Activated T-helper 1 cell treated with Interleukin-2 at 50 U/mL for 16 hours (primary cell): Measurements from ENCODE around the gene SLC49A3.
"Not testable (repeated sequence)": the region's sequence is repeated elsewhere in the genome, so short reads cannot be mapped to it uniquely, and the experiment has no call there.

Experiments
- DNase-seq: peaks from one replicate; pipeline ENCODE4 v3.0.0-alpha.2; 2020; ENCODE audit warnings: low read depth

The SLC49A3 gene

DNA sequence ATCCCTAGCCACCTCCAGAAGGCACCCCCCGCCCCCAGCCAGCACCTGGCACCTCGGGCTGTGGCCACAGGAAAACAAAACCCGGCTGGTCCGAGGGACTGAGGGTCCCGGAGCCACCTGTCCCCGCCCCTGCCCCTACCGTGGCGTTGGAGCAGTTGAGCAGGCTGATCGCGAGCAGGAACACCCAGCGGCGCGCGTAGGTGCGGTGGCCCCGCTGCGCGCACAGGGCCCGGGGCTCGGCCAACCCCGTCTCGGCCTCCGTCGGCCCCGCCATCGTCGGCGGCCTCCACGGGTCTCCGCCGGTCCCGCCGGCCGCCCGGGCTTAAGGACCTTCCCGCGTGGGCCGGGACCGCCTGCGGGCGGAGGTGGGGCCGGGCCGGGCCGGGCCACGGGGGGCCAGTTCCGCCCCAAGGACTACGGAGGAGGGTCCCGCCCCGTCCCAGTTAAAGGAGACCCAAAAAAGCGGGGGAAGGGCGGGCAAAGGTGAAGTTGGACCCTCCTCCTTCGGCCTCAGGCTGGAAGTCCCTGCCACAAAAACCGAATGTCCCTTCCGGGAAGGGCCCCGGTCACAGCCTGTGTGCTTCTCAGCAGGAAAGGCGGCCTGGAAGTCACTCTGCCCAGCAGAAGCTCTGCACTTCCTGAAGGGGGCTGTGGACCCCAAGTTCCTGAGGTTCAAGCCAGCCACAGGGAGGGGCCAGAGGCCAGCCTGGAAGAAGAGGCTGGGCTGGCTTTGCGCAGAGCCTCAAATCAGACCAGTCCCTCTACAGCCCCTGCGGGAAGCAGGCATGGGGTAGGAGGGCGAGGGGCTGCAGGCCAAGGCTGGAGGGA, at the start of gene SLC49A3:
SLC49A3 (minus strand) TSS at position 298 of the 828 bp plus-strand sequence; CDS start at position 274, 24 bp downstream.
- no peak for DNase-seq

DNA sequence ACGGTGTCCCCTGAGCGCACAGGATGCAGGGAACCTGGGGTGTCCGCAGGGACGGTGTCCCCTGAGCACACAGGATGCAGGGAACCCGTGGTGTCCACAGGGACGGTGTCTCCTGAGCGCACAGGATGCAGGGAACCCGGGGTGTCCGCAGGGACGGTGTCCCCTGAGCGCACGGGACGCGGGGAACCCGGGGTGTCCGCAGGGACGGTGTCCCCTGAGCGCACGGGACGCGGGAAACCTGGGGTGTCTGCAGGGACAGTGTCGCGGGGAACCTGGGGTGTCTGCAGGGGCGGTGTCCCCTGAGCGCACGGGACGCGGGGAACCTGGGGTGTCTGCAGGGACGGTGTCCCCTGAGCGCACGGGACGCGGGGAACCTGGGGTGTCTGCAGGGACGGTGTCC, 47.6 kb upstream of the SLC49A3 start:
- DNase-seq: not testable (repeated sequence)

DNA sequence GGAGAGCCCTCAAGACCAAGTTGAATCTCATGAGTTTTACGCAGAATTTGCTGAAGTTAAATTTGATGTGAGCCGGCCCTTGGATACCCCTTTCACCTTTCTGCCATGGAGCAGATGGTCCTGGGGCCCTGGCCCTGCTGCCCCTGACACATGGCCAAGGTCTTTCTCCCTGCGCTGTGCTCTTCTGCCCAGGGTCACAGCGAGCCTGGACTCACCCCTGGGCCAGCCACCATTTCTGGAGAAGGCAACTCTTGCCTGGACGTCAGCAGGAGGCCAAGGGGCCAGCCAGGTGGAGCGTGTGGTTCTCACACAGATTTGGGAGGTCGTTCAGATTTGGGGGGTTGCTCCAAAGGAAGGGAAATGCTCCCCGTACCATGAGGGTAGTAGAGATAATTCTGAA, 46.6 kb upstream of the SLC49A3 start:
- DNase-seq: no peak

DNA sequence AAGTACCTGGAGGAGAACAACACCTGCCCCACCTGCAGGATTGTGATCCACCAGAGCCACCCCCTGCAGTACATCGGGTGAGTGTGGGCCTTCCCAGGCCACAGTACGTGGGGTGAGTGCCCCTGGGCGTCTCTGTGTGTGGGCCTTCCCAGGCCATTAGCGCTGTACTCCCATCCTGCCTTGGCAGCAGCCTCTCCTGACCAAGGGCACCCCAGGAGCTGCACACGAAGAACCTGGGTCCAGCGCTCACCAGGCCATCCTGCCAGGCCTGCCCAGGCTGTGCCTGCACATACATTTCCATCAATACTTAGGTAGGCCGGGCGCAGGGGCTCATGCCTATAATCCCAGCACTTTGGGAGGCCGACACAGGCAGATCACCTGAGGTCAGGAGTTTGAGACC, 46.0 kb upstream of the SLC49A3 start:
- DNase-seq: no peak

DNA sequence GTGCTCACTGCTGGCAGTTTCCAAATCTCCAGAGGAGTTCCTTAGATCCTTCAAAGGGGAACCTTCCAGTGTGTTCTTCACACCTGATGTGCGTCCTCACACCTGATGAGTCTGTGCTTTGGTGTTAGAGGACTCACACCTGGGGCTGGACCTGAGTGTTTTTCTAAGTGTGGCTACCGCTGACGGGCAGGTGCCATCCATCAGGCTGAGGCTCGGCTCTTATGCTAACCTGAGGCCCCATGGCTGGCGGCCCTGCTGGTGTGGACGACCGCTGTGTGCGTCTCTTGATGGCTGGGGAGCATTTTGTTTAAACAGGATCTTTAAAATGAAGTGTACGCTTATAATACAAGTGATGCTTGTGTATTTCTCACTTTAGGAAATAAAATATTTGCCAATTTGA, 45.1 kb upstream of the SLC49A3 start:
- no peak for DNase-seq

DNA sequence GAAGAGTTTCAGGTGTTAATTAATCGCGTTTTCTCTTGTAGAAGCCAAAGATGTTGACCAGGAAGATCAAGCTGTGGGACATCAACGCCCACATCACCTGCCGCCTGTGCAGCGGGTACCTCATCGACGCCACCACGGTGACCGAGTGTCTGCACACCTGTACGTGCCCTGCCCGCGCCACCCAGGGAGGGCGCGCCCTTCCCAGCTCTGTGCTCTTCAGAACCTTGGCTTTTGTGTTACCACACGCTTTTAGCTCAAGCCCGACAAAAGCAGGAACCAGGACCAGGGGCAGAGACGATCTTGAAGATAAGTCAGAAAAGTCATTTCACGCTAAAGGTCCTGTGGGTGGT, 44.7 kb upstream of the SLC49A3 start:
- no peak for DNase-seq

DNA sequence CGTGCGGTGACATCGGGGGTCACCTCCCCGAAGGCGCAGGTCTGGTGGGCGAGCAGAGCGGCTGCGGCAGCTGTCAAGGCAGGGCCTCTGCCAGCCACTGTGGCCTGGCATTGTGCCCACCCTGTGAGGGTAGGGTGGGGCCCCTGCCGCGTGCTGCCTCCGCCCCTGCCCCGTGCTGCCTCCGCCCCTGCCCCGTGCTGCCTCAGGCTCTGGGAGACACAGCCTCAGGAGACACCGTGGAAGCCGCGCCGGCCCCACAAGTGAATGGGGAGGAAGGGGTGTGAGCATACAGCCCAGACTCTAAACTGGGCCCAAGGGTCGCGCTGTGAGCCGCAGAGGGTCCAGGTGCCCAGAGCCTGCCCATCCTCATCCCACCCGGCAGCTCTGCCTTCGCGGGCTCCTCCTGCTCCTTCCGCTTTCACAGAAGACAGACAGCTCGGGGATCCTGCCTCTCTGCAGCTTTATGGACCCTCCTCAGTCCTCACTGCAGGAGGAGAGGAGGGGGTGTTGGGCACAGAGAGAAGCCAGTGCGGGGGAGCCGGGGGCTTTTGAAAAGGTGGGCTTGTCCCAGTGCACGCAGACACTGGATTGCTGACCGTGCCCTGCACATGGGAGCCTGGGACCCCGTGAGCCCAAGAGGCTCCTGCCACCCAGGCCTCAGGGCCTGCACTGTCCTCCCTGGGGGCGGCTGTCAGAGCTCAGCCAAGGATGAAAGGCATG, 44.1 kb upstream of the SLC49A3 start:
- DNase-seq: no peak

DNA sequence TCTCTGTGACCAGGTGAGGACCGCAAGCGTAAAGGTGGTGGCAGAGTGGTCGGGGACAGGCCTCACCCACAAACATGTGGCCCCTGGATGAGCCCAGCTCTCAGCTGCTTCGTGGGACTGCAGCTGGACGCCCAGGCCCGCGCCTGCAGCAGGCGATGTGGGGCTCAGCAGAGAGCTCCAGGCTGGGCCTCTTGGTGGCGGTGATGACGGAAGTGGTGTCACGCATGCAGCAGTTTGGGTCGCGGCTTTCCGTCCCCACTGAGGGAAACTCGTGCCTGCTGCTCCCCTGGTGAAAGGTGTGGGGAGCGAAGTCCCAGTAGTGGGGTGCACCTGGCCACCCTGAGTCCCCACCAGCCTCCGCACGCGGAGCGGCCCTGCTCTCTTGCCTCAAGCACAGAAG, 43.5 kb upstream of the SLC49A3 start:
- no peak for DNase-seq

DNA sequence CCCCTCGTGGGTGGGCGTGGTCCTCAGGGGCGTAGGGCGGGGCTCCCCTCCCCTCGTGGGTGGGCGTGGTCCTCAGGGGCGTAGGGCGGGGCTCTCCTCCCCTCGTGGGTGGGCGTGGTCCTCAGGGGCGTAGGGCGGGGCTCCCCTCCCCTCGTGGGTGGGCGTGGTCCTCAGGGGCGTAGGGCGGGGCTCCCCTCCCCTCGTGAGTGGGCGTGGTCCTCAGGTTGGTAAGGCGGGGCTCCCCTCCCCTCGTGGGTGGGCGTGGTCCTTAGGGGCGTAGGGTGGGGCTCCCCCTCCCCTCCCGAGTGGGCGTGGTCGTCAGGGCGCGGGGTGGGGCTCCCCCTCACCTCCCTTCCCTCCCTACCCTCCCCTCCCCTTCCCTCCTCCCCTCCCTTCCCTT, 43.0 kb upstream of the SLC49A3 start:
- not testable (repeated sequence) for DNase-seq

DNA sequence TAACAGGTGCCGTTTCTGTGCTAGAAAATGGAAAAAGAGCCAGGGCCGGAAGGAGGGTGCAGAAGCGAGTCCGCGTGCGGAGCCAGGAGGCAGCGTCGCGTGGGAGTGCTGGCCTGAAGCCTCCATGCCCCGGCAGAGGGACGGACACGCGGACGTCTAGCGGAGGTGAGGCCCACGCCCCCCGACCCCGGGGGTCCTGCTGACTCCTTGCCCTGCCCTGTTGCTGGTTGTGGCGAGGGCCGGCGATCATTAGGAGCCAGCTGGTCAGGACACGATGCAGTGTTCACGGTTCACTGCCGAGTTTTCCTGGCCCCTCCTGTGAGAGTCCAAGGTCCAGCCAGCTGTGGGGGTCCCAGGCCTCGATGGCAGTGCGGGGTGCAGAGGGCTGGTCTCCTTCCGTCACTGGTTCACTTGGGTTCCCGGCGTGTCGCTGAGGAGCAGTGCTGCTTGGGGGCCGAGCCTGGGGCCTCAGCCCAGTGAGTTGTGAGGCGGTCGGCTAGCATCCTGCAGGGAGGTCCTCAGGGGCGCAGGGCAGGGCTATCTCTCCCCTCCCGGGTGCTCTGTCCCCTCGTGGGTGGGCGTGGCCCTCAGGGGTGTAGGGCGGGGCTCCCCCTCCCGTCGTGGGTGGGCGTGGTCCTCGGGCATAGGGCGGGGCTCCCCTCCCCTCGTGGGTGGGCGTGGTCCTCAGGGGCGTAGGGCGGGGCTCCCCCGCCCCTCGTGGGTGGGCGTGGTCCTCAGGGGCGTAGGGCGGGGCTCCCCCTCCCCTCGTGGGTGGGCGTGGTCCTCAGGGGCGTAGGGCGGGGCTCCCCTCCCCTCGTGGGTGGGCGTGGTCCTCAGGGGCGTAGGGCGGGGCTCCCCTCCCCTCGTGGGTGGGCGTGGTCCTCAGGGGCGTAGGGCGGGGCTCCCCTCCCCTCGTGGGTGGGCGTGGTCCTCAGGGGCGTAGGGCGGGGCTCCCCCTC, 42.3 kb upstream of the SLC49A3 start:
- not testable (repeated sequence) for DNase-seq

DNA sequence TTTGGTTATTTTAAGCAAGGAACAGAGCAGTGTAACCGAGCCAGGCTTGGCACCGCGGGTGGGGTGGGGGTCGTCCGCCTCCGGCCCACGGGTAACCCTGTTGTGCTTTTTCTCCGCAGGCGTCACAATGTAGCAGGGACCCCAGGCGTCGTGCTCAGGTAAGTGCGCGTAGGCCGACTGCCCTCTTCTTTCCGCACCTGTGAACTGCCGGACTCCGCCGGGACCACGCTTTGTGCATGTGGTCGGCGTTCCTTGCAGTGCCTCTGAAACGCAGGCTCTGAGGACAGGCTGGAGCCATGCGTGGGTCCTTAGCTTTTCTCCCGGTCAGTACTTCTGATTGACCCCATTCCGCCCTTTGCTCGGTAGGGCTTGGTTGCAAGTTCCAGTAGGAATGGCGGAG, 41.6 kb upstream of the SLC49A3 start:
- no peak for DNase-seq

DNA sequence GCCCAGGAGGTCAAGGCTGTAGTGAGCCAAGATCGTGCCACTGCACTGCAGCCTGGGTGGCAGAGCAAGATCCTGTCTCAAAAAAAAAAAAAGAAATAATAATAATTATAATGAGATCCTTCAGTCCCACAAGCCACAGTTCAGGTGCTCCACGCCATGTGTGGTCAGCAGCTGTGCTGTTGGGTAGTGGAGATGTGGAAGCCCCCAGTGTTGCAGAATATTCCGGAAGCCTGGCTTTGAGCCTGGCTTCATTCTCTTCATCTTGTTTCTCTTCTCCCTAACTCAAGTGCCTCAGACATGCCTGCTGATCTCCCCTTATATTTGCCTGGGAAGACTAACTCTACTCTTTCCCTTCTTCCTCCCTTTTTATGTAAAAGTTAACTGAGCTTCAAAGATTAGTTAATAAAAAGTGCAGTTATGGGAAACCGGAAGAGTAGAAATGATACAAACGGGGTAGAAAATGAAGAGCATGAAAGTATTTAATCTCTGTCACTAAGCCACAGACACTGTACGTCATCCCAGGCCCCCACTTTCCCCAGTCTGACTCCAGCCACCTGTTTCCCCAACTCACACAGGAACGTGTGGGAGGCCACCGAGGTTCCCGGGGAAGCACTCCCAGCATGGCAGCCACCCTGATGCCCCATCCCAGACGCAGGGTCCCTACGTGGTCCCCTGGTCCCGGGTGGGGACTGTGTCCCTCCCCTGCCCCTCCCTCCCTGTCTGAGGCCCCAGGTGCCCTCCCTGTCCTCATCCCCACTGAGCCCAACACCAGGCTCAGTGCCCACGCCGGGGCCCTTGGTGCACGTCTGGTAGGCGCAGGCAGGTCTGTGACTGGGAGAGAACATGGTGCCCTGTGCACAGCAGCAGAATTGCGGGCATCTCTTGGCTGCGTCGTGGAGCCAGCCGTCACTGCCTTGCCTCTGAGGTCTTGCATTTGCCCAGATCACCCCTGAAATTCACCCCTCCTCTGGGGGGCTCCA, 40.7 kb upstream of the SLC49A3 start:
- DNase-seq: no peak

DNA sequence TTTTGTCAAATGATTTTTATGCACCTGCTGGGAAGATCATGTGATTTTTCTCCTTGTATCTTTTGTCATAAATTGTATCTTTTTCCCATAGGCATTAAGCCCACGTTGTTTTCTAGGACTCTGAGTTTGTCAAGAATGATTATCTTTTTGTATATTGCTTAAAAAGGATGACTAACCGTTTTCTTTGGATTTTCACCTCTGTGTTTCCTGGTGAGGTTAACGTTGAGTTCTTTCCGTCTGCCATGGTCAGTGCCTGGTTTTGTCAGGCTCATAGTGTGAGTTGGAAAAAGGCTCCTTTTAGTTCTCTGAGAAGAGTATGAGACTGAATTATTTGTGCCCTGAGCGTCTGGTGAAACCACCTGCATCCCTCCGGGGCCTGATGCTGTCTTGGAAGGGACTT, 38.6 kb upstream of the SLC49A3 start:
- no peak for DNase-seq

DNA sequence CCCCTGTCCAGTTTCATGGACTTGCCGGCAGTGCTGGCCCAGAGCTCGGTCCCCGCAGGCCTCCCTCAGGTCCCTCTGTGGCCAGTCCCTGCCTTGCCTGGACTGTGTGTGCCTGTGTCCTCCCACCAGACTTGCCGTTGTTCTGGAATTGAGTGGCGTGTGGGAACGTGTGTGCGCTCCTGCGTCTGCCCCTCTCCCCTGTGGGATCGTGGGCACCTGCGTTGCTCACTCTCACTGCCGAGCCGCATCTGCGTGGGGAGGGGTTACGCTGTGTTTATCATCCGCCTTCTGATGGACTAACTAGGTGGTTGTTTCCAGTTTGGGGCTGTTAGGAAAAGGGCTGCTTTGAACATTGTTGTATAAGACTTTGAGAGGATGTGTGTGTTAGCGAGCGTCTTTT, 37.9 kb upstream of the SLC49A3 start:
- no peak for DNase-seq

DNA sequence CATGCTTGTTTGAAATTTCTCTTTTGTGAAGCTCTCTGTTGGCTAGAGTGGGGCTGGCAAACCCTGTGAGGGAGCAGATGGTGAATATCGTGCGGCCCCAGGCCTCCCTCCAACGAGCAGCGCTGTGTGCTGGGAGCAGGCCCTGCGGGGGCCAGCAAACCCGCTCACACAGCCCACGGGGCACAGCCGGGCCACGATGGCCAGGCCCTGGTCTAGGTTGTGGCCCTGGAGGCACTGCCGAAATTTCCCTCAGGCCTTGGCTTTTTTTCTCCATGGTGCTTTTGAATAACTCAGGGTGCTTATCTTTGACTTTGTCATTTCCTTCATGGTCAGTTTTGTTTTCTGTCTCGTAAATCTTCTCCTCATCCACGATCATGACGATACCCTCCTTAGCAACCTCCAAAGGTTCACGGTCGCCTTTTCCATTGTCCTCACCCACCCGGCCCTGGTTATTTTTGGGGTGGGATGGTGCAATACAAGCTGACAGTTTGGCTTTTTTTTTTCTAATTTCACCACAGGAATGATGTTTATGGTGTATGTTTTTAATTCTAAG, 37.4 kb upstream of the SLC49A3 start:
- no peak for DNase-seq

DNA sequence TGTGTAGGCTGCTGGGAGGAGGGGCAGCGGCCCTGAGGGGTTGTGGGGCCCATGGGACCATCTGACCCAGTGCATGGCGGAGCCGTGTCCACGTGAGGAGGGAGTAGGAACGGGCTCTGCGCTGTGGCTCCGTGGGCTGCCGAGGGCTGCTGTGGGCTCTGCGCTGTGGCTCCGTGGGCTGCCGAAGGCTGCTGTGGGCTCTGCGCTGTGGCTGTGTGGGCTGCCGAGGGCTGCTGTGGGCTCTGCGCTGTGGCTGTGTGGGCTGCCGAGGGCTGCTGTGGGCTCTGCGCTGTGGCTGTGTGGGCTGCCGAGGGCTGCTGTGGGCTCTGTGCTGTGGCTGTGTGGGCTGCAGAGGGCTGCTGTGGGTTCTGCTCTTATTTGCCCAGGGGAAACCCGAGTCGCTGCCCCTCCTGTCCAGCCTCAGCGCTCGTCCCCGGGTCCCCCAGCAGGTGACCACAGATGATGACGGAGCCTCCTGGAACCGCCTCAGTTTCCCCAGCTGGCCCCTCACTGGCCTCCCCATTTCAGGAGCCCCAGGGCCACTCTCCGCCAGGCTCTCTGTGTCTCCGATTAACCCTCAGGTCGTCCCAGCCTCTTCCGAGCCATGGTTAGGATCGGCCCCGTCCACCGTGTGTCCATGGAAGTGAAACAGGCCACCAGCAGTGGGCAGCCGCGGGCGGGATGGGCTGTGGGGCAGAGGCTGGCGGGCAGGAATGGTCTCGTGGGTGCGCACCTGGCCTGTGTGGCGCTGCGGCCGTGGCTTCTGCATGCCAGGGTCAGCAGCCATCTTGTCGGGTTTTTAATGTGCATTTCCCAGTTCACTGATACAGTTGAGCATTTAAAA, 36.7 kb upstream of the SLC49A3 start:
- DNase-seq: no peak

DNA sequence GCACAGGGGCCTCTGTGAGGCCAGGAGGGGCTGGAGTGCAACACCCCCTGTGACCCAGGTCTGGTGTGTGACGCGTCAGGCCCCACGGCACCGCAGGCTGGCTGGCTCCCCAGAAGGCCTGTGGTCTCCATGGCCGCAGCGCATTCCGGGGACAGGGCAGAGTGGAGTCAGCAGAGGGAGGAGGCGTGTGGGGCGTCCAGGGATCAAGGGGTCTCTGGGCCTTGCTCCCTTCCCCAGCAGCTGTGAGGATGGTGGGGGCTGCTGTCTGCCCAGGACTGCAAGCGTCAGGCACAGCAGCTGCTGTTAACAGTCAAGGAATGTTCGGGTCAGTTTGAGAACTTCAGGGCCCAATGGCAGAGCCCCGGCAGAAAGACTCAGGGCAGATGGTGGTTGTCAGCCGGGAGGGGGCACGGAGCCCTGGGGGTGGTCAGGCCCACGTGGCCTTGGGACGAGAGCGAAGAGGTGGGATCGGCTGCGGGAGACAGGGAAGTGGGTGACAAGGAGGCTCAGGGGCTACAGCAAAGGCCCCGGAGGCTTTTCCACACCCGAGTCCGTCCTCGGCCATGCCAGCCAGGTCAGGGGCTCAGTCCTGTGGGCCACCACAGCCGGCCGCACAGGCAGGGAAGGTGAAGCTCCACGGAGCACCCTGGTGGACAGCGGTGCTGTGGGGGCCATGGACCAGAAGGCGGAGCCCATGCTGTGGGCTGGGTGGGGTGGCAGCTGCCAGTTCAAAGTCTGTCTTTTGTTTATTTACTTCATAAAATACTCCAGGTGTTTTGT, 35.0 kb upstream of the SLC49A3 start:
- DNase-seq: no peak

DNA sequence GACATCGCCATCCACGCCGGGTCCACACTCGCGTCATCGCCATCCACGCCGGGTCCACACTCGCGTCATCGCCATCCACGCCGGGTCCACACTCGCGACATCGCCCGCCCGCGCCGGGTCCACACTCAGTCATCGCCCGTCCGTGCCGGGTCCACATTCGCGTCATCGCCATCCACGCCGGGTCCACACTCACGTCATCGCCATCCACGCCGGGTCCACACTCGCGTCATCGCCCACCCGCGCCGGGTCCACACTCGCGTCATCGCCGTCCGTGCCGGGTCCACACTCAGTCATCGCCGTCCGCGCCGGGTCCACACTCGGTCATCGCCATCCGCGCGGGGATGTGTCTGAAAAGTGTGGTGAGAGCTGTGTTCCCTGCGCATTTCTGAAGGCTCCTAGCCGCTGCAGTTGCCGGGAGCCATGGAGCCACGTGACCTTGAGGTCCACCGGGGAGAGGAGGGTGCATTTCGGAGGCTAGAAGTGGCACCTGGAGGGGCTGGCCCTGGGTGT, 34.0 kb upstream of the SLC49A3 start:
- no peak for DNase-seq

DNA sequence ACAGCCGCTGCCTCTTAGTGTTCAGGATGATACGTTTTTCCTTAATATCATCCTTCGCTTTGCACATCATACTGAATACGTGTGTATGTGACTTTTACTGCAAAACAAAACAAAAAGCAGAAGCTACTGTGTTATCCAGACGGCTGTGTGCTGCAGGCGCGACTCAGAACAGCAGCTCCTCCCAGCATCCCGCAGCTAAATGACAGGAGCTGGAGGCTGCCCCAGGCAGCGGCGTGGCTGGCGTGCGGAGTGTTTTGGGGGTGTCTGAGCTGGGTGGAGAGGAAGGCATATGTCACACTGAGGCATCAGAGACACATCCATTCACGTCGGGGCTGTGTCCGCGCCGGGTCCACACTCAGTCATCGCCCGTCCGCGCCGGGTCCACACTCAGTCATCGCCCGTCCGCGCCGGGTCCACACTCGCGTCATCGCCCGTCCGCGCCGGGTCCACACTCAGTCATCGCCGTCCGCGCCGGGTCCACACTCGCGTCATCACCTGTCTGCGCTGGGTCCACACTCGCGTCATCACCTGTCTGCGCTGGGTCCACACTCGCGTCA, 33.3 kb upstream of the SLC49A3 start:
- DNase-seq: no peak
